HG02763 (cell line): ENCODE results near the gene DGCR8.

Source experiments
- ATAC-seq: cut with Tn5 transposase; IDR thresholded peaks from one replicate; pipeline ENCODE4 v1.9.1; 2021; ENCODE audit warnings: mild to moderate bottlenecking, moderate library complexity; ENCODE audit not compliant: unreplicated experiment

Gene DGCR8

GRCh38 chr22:20052309-20053259 lies 27.5 kb upstream of the DGCR8 start:
- ATAC-seq = no peak

DNA sequence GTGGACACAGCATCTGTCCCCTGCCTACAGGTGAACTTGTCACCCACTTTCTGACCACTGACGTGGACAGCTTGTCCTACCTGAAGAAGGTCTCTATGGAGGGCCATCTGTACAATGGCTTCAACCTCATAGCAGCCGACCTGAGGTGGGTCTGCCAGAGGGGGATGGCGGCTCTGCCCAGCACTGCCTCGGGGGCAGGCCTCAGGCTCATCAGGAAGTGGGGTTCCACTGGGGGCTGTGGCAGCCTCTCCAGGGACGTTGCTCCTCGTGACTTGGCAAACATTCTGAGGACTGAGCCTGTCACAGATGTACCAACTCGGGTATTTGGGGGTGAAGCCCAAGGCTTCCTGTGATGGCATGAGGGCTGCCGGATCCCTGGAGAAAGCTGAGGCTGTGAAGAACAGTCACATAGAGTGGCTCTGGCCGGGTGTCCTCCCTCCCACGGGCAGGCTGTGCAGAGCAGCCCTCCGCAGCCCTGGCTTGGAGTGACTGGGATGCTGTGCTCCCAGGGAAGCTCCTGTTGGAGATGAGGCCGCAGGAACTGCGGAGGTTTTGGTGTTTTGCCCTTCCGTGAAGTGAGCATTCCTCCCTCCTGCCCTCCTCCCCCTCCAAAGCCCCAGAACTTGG lies 26.5 kb upstream of the DGCR8 start:
- no peak for ATAC-seq

GRCh38 chr22:20054034-20054427 lies 26.0 kb upstream of the DGCR8 start:
- no peak for ATAC-seq

GRCh38 chr22:20054485-20054884 lies 25.6 kb upstream of the DGCR8 start:
- ATAC-seq = no peak

GRCh38 chr22:20055144-20055543 lies 24.9 kb upstream of the DGCR8 start:
- no peak for ATAC-seq

DNA sequence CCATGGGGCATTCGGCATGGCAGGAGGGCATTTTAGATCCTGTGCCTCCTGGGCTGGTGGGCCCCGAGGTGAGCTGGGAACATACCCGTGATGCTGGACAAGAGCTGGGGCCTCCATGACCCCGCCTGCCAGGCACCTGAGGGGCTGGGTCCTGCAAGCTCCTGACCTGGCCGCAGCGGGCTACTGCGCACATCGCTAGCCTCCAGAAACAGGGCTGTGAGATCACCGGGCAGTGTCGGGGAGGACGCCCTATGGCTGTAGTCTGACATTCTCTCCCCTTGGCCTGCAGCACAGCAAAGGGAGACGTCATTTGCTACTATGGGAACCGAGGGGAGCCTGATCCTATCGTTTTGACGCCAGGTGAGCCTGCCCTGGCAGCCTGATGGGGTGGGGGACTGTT lies 24.4 kb upstream of the DGCR8 start:
- ATAC-seq = no peak

DNA sequence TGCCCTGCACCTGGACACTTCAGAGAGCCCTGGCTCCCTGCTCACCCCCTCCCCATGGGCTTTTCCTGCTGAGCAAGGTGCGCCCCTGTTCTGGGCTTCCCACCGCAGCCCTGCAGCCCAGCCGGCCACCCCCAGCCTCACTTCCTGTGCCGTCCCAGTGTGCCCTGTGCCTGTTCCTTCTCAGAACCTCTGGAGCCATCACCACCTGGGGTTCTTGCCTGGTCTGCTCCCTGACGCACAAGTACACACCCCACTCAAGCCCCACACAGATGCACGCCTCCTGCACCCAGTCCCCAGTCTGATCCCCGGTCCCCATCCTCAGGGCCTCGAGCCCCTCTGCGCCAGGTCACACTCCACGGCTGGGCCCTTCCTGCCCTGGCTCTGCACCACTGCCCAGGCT lies 23.9 kb upstream of the DGCR8 start:
- ATAC-seq = no peak

DNA sequence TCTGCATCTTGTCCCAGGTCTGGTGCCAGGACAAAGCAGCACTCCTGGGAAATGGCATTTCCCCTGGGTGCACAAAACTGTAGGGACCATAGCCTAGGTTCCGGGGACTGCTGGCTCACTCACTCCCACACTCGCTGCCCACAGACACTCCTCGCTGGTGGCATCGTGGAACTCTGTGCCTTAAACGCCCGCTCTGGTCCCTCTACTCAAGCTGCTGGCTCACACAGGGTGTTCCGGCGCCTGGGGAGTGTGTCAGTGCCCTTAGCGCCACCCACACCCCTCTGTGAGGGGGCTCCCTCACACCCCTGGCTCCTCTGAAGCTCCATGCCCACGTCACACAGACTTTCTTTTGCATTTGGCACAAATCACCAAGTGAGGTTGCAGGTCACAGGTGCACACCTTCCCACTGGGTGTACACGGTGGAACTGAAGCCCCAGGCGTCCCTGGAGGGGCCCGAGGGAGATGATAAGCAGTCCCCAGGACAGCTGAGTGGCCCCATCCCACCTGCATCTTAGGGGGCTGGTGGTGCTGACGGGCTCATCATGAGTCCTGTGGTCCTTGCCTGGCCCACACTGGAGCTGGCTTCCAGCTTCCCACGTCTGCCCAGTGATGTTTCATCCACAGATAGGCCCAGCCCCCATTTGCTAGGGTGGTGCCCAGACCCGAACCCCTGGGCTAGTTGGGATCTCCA lies 23.2 kb upstream of the DGCR8 start:
- ATAC-seq = no peak

GRCh38 chr22:20057596-20058268 lies 22.3 kb upstream of the DGCR8 start:
- ATAC-seq = no peak

DNA sequence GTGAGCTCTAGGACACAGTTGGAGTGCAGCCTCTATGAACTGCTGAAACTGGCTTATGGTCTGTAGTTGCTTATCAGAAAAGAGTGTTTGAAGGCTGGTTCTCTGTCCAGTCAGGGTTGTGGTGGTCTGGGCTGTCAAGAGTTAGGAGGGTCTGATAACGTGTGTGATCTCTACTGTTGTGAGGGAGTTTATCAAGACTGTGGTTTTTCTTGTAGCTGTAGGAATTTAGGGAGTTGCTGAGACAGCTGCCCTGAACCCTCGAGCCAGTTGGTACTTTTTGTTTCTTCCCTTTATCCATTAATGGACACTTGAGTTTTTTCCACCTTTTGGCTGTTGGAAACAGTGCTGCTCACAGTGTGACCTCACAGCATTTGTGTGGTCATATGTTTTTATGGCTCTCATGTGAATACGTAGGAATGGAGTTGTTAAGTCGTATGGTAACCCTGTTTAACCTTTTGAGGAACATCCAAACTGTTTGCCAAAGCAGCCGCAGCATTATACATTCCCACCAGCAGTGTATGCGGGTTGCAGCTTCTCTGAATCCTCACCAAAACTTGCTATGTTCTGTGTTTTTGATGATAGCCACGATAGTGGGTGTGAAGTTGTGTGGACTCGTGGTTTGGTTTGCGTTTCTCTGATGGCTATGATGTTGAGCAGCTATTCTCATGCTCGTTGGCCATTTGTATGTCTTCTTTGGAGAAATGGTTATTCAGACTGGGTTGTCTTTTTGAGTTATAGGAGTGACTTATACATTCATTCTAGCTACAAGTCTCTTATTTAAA lies 20.9 kb upstream of the DGCR8 start:
- ATAC-seq = no peak

DNA sequence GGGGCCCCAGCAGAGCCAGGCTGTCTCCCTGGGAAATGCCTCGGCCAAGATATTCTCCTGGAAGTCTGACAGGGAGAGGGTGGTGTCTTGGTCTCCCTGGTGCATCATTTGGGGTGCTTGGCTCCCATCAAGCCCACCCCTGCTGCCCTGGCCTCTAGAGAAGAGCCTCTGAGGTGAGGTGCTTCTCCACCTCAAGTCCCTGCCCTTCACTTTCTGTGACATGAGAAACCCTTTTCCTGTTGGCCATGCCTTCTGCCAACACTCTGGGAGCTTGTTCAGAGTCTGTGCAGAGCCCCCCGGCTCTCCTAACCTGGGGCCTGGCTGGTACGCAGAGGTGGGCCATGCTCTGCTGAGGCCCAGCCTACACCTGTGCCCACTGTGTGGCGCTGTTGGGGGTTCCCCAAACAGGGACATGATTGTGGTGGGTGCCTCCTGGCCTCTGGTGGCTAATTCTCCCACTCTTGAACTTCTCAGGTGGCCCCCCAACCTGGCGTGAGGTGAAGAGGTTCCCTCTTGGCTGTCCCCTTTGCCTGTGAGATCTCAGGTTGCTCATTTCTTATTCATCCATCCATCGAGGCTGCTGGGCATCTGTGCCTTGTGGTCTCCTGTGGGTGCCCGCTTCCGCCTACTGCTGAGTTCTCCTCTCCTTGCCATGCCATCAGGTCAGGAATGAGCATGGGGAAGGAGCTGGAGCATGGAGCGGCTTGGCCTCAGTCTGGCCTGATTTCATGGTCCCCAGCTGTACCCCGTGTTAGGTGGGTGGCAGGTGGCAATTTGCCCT lies 19.2 kb upstream of the DGCR8 start:
- ATAC-seq = no peak

DNA sequence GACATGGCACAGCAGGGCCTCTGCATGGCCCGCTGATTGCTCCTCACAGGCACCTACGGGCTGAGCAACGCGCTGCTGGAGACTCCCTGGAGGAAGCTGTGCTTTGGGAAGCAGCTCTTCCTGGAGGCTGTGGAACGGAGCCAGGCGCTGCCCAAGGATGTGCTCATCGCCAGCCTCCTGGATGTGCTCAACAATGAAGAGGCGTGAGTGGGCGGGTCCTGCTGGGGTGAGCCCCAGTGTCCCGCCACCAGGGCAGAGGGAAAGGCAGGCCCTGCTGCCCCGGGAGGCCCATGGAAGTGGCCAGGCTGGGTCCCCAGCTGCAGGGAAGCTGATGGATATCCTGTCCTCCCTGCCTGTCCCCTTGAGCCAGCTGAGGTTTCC lies 18.6 kb upstream of the DGCR8 start:
- ATAC-seq = no peak

- ATAC-seq = no peak
These were observed 17.8 kb upstream of the DGCR8 start for GRCh38 chr22:20062043-20062765.

GRCh38 chr22:20062766-20063083 lies 17.3 kb upstream of the DGCR8 start:
- ATAC-seq = no peak

DNA sequence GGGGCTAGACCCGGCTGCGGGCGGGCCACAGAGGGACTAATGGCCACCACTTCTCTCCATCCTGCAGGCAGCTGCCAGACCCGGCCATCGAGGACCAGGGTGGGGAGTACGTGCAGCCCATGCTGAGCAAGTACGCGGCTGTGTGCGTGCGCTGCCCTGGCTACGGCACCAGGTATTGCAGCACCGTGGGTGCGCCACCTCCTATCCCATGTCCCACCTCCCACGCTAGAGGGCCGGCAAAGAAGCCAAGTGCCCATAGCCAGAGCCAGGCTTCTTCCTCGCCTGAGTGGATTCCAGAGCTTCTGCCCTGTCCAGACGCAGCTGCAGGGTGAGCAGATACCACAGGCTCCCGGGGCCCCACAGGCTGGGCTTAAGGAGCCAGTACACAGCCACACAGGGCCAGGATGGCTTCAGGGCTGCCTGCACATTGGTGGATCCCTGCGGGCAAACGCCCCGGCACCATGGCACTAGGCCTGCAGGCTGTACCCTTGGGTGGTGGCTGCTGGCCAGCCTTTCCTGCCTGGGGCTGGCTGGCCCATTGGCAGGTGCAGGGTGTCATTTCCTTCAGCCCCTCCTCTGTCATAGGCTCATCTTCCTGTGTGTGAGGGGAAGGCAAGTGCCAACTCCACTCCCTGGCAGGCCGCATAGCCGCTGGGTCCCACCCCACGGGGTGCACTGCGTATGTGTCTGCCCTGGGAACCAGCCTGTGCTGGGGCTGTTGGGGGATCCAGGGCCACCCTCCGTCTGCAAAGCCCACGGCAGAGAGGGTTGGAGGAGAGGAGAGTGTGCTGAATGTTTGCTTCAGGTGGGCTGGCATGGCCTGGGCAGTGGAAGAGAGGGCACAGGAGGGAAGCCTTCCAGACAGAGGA lies 16.5 kb upstream of the DGCR8 start:
- no peak for ATAC-seq

DNA sequence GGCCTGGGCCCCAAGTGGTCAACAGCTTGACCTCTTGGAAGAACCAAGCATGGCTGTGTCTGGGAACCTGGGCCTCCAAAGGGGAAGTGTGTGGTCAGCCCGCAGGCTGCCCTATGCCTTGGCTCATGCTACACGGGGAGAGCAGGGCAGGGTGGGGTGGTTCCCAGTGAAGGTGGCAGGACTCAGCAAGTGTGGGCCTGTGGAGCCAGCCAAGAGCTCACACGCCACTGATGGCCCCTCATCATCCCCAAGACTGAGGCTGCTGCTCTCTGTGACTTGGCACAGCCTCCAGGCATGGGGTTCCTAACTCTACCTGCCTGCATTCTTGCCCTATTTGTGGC lies 15.9 kb upstream of the DGCR8 start:
- no peak for ATAC-seq

GRCh38 chr22:20064545-20065262 lies 15.3 kb upstream of the DGCR8 start:
- ATAC-seq = no peak
